H4 (cell line): ENCODE data around the gene SULT1C2. TPM values are rescaled to one million over a fixed set of nuclear protein-coding genes. Genes with fewer than 3 reads are reported as not detected.
"Not testable (repeated sequence)": the region's sequence is repeated elsewhere in the genome, so short reads cannot be mapped to it uniquely, and the experiment has no call there.

Source experiments
- DNase-seq: peaks from one replicate; pipeline ENCODE4 v3.0.0-alpha.2; 2015; ENCODE audit warnings: low spot score
- total RNA-seq: library from RNA; depleted of rRNA; stranded (reverse); fragments of >200 nt; shearing (Covaris generic); gene quantifications from 2 replicates; pipeline ENCODE4 v1.2.3, GENCODE V29; 2014; rRNA removed

Gene SULT1C2
- 0.45 and 0.70 TPM in 2 replicates for total RNA-seq

GRCh38 chr2:108288534-108289106, at the start of gene SULT1C2:
Gene SULT1C2, plus strand, starts transcription at chr2:108288895. Its CDS starts 4,773 bp downstream, at chr2:108293668.
- peak; percentile 54 for DNase-seq

DNA sequence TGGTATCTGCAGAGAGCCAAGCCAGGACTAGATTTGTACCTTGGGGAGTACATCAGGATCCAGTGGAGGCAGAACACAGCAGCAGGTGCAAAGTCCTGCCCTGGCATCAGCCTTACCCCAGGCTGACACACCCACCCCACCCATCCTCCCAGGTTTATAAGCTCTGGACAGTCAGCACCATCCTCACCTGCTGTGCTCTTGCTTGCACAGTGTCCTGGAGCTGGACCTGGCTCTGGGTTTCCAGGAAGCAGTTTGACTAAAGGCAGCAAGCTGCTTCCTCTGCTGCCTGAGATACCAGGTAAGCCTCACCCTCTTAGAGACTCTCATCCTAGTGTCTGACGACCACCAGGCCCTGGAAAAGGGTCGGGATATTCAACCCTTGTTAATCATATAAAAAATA, 48.9 kb upstream of the SULT1C2 start, which contains the start of gene SULT1C3:
TSS of gene SULT1C3 (plus strand) at position 183 of the 400 bp plus-strand sequence. CDS start 7,227 bp downstream, outside the sequence.
- no peak for DNase-seq

DNA sequence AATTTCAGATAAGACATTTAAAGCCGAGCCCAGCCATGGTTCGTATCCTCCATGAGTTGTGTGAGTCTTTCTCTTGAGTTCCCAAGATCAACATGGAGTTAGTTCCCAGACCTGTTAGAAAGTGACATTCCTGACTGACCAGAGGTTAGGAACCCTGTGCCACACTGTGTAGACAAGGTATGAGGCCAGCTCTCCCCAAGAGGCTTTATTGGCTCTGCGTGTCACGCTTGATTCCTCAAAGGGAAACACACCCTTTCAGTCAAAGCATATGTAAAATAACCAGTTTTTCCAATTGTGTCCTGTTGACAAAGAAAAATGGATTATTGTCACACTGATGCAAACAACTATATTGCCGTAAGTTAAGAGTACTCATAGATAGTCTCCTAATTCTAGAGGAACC, 47.7 kb upstream of the SULT1C2 start:
- DNase-seq = no peak

- DNase-seq = no peak
These were observed 45.1 kb upstream of the SULT1C2 start for GRCh38 chr2:108243566-108243965.

- DNase-seq = no peak
These were observed 43.9 kb upstream of the SULT1C2 start for GRCh38 chr2:108244667-108245414.

GRCh38 chr2:108253106-108253505, 35.6 kb upstream of the SULT1C2 start:
- no peak for DNase-seq

- no peak for DNase-seq
These were observed 30.9 kb upstream of the SULT1C2 start for GRCh38 chr2:108257757-108258331.

GRCh38 chr2:108260773-108261172, 27.9 kb upstream of the SULT1C2 start:
- DNase-seq = no peak

DNA sequence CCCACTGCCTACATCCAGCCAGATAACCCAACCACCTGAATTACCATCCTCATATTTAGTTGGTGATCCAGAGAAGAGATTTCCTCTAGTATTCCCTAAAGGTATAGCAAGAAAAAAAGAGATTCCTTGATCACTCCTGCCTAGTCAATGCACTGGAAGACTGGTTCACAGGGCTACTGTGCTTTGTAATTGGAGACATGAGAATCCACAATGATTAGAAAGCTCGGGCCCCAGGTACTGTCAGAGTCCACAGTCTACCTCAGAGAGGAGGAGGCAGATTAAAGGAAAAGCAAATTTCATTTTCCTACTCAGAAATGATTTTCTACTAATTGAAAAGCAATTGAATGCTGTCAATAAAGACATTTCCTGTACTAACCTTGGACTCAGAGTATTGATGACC, 26.7 kb upstream of the SULT1C2 start:
- no peak for DNase-seq

DNA sequence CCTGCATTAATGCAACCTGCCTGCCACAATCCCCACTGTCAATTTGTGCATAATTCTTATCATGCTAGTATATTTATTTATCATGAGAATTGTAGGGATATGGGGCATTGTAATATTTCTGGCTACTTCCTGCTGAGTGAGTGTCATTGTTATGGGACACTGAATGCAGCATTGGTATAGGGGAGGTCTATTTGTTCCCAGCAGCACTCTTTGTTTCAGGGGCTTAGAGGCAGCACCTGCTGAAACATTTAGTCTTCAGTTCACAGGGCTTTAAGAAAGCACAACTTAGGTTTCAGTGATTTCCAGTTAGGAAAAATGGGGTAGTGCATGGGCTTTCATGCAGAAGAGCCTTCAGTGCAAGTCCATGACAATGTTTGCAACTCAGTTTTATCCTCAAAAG, 25.3 kb upstream of the SULT1C2 start:
- DNase-seq = no peak

GRCh38 chr2:108266218-108266617, 22.5 kb upstream of the SULT1C2 start:
- DNase-seq = no peak

DNA sequence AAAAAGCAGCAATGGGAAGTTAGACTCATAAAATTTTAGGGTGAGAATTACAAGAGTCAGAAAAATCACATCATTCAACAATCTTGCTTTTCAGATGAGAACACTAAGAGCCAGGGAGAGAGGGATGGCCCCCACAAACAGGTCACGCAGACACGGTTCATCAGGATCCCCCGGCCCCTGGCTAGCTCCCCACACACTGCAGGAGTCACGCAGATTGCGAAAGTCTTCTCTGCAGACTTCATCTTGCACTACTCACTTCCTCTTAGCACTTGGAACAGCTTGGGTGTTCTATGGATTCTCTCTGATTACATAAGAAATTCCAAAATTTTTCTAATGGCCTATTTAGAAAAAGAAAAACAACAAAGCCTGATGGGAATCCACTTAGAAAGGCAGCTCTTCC, 21.6 kb upstream of the SULT1C2 start:
- DNase-seq = peak; percentile 36

- peak; percentile 54 for DNase-seq
These were observed 20.7 kb upstream of the SULT1C2 start for GRCh38 chr2:108268001-108268400.

GRCh38 chr2:108270346-108270745, 18.3 kb upstream of the SULT1C2 start:
- DNase-seq = no peak

GRCh38 chr2:108270768-108271506, 17.8 kb upstream of the SULT1C2 start:
- no peak for DNase-seq

GRCh38 chr2:108271691-108272253, 16.9 kb upstream of the SULT1C2 start:
- peak; percentile 87 for DNase-seq

GRCh38 chr2:108278631-108279030, 10.1 kb upstream of the SULT1C2 start:
- no peak for DNase-seq

GRCh38 chr2:108279468-108279867, 9.2 kb upstream of the SULT1C2 start:
- no peak for DNase-seq

DNA sequence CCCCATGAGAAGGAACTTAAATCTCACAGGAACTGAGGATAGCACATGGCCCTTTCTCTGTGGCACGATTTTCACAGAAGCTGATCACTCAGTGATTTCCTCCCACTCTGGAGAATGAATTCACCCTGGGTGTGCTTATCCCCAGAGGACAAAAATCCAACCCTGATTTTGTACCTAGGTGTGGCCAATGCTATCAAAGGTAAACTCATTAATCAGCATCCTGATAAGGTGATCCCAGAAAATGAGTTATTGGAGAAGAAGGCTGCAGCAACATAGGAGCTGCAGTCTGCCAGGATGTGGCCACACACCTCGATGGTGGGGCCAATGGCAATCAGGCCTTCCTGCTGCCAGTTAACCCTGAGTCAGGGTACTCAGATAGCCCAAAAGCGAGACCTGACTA, 8.2 kb upstream of the SULT1C2 start:
- no peak for DNase-seq

DNA sequence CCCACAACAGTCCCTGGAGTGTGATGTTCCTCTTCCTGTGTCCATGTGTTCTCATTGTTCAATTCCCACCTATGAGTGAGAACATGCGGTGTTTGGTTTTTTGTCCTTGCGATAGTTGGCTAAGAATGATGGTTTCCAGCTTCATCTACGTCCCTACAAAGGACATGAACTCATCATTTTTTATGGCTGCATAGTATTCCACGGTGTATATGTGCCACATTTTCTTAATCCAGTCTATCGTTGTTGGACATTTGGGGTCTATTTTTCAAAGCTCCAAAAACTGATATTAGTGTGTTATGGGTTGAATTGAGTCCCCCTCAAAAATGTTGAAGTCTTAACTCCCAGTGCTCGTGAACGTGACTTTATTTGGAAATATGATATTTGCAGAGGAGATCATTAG, 4.1 kb upstream of the SULT1C2 start:
- not testable (repeated sequence) for DNase-seq

GRCh38 chr2:108285616-108286015, 3.1 kb upstream of the SULT1C2 start:
- no peak for DNase-seq

DNA sequence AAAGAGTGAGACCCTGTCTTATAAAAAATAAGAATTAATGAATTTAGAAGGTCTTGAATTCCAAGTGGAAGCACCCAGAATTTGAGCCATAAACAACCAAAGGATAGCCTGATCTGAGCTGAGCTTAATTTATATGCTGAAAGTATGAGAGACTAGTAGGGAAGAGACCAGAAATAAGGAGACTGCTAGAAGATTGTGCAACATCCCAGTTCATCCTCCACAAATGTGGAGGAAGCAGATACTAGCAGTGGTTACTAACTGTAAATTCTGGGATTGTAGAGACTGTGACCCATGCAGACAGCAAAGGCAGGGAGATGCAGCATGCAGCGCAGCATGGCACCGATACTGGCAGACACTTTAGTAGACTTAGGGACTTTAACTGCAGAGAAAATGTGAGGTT, 1.5 kb upstream of the SULT1C2 start:
- no peak for DNase-seq
